ENCODE data around the gene PPFIBP2.

The PPFIBP2 gene

DNA sequence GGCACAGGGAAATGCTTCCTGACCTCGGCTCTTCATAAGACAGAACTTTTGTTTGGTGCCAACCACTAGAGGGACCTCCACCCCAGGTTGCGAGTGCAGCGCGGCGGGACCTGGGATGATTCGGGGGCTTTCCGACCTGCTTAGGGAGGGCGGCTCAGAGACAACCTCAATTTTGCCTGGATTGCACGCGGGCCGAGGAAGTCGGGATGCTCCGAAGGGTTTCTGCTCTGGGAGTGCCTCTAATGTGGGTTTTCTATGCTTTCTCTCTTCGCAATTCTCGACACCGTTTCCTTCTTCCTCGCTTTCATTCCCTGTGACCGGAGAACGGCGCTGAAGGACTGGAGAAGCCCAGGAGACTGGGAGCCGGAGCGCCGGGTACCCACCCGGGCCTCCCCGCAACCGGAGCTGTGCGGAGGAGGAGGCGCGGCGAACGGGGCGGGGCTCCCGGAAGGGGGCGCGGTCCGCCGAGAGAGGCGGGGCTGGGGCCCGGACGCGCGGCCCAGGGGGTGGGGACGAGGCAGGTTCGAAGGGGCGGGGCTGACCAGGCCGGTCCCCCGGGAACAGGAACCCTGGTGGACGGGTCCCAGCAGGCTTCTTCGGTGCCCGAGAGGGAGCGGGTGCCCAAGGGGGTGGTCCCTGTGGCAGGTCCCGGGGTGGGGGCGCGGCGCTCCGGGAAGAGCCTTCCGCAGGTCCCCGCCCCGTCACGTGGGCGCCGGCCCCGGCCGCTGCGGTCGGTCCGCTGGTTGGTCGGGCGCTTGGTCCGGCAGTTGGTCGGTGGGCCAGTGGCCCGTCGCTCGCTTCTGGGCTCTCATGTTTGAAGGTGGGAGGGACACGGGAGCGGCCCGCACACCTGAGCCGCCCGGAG is at the start of gene PPFIBP2:
PPFIBP2 (plus strand) TSS at position 766 of the 865 bp plus-strand sequence. CDS start 35,477 bp downstream, outside the sequence.
- peak; percentile 87 for DNase-seq

DNA sequence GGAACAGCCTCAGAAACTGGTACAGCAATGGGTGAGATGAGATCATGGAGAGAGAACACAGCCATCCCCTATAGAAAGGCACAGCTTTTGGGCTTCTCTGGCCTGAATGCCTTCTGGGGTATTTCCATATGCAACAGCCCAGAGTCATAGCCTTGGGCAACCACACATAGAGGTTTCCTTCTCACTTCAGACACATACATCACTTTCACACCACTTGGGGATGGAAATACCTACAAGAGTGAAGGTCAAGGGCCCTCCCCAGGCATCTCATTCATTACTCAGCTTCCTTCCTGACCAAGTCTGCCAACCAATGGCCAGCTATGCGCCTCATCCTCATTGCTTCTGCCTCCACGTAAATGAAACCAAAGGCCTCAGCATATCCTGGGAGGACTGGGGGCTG is 46.1 kb upstream of the PPFIBP2 start:
- no peak for DNase-seq

DNA sequence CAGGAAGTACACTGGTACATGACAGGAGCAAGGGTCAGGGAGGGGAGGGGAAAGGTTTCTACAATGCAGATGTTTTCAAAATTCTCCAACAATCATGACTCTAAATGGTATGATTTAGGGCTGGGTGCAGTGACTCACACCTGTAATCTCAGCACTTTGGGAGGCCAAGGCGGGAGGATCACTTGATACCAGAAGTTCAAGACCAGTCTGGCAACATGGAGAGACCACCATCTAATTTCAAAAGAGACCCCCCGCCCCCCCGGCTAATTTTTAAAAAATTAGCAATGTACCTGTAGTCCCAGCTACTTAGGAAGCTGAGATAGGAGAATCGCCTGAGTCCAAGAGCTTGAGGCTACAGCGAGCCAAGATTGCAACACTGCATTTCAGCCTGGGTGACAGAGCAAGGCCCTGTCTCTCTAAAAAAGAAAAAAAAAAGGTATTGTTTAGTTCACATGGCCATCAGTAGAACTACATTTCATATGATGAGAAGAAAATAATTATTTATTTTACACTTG is 44.4 kb upstream of the PPFIBP2 start:
- no peak for DNase-seq

DNA sequence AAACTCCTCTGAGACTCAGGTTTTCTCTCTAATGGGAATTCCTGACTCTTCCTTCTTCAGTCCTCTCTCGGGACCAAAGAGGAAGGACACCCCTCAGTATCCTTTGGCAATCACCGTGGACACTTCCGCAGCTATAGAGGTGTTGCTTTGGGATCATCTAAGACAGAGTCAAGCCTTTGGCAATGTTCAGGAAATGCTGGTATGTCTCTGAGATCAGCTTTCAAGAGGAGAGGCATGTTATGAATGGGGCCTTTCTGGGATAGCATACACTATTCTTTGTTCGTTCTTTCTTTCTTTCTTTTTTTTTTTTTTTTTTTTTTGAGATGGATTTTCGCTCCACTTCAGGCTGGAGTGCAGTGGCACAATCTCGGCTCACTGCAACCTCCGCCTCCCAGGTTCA is 42.7 kb upstream of the PPFIBP2 start:
- DNase-seq: no peak

DNA sequence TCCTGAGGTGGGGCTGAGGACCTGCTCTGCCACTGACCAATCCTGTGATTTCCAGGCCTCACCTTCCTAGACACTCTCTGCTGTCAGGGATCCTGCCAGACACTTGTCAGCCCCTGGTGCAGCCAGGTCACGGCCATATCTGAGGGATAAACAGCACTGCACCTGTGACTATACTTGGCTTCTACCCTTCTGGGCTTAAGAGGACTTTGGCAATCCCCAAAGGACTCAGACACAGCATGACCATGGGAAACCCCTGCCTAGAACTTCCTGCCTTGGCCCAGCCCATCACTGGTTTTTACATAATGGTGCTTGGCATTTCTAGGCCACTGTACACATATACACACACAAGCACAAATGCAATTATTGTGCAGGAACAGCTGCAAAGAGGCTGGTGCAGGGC is 40.1 kb upstream of the PPFIBP2 start:
- DNase-seq: no peak

DNA sequence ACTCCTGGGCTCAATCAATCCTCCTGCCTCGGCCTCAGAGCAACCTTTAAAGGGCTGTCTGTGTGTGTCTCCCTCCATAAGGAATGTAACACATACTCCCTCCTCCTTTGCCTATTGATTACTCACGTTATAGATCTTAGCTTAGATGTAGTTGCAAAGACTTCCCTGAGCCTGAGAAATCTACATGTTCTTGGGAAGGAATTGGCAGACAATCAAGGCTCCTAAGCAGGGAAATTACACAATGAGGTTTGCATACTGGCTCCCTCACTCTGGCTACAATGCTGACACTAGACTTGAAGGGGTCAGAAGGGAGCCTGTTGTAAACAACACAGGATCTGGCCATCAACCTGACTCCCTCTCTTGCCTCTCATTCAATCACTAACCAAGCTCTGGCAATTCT is 33.7 kb upstream of the PPFIBP2 start:
- DNase-seq: no peak

DNA sequence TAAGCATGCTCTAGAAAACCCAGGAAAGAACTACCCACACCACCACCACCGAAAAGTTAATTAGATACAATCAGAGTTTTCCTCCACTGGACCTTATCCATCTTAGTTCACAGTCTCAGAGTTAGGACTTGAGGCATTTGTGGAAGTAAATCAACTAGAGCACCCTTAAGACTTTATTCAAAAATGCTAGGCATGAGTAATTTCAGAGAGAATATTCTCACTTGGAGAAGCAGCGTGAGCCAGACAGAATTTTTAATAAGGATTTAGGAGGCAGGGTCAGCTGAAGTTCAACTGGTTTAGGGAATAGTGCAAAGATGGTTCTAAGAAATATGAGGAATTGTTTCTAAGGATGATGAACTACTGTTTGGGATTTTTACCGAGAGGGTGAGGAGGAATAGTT is 29.7 kb upstream of the PPFIBP2 start:
- DNase-seq: no peak

DNA sequence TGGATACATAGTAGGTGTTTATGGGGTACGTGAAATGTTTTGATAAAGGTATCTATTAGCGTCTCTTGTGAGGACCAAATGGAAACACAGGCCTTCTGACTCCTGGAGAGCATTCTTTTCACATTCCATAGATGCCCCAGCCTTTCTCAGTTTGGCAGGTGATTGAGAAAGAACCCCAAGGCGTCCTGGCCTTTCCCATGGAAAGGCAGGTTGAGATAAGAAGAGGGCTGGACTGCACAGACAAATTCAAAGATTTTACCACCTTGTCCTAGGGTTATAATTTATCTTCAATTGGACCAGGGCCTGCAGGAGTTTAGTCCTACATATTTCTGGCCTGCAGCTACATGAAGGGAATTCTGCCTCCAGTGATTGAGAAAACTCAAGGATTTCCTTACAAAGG is 29.2 kb upstream of the PPFIBP2 start:
- no peak for DNase-seq

DNA sequence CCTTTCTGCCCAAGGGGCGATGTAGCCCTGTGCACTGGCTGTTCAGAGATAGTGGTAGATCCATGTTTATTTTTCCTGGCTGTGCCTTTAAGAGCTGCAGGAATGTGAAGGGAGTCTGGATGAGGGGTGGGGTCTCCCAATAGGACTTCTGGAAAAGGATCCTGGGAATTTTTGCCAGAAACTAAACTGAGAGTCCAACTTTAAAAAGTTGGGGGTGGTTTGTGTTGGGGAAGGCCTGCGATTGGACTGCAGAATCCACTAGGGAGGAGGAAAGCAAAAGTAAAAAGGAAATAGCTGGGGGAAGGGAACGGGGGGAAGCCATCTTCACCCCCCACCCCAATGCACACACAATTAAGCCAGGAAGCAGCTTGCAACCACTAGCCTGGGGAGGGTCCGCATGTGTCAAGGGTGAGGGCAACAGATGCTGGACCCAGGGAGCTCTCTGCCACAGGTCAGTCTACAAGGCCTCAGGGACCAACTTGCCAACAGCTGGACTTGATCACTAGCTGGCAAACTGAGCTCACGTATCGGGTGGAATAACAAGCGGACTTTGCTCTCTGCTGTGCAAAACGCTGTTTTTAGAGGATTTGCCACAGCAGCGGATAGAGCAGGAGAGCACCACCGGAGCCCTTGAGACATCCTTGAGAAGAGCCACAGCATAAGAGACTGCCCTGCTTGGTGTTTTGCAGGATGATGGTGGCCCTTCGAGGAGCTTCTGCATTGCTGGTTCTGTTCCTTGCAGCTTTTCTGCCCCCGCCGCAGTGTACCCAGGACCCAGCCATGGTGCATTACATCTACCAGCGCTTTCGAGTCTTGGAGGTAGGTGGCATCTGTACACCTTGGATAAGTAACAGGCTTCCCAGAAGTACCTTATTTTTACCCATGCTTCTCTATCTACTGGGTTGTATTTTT is 28.4 kb upstream of the PPFIBP2 start, which contains the start of gene OLFML1:
OLFML1 (plus strand) TSS at position 321 of the 912 bp plus-strand sequence; CDS start at position 691, 370 bp downstream.
- DNase-seq: no peak

DNA sequence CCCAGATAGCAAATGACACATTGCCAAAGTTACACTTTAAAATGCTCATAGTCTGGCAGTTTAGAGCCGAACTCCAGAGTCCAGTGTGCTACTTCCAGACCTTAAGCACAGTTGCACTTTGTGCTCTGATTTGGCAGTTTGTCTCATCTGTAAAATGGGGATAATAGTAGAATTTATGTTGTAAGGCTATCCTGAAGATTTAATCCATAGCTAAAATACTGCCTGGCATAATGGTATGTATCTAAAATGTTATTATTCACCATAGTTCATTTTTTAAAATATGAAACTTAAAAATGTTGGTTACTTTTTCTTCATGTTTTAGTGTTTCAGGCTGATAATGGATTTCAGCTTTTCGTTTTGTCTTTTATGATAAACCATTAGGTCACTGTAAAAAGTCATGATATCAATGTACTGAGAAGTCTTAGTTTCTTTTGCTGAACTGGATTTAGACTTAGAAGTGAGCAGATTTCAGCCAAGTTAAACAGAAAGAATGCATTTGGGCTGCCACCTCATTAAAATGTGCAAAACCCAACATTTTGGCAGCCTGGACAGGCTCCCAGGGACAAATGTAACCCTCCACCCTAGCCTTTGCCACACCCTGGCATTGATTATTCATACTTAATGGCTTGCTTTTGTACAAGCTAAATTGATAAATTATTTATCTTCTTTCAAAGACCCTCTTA is 27.6 kb upstream of the PPFIBP2 start:
- no peak for DNase-seq

DNA sequence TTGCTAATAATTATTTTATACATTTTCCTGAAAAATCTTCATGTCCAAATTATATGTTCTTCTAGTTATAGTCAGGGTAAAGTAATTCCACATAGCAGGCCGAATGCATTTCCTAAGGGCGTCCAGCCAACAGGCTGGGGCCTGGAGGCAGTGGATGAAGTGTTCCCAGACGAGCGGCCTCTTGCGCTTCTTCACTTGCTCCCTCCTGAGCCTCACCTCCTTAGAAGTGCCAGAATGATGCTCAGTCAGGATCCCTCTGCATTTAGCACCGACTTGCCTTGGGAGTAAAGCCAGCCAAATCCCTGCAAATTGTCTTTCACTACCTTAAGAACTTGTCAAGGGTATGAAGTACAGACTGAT is 27.0 kb upstream of the PPFIBP2 start:
- DNase-seq: no peak

DNA sequence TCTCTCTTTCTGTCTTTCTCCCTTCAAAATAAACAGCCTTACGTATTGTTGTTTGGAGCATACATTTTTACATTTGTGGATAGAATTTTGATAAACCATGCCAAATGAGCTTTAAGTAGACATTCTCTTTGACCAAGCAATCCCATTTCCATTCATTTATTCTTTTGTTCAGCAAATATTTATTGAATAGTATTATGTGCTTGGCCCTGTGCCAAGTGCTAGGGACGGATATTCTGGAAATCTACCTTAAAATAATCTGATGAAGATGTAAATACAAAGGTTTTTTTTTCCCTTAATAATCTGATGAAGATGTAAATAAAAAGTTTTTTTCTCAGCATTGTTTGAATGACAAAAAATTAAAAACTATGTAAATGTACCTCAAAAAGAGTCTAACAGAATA is 26.4 kb upstream of the PPFIBP2 start:
- no peak for DNase-seq

DNA sequence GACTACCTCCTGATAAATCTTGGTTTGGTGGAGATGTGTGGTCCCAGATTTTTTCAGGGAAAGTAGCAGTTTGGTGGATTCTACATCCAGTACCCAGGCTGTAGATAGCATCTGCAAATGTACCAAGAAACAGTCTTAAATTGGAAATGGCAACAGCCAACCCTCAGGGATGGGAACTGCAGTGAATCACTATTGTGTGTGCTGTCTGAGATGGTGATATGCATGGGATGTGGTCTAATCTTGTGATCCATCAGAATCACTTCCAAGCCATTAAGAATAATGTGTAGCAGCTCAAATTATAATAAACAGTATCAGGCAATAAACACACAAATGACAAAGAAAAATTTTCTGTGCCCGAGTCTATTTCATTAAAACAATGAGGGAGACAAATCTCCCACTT is 25.1 kb upstream of the PPFIBP2 start:
- DNase-seq: no peak

DNA sequence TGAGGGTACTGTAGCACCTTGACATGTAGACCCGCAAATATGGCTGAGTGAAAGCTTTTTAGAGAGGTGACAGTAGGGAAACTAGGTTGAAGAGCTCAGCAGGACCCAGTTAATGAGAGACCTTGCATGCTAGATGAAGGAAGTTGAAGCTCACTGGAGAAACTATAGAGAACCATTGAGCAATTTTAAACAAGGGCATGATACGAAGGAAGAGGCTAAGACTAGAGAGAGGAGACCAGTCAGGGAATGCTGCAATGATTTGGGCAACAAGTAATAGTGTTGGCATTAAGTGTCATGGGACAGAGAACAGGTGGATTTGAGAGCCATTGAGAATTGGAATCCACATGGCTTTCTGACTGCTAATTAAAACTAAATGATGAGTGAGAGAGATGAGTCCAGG is 24.4 kb upstream of the PPFIBP2 start:
- DNase-seq: no peak

DNA sequence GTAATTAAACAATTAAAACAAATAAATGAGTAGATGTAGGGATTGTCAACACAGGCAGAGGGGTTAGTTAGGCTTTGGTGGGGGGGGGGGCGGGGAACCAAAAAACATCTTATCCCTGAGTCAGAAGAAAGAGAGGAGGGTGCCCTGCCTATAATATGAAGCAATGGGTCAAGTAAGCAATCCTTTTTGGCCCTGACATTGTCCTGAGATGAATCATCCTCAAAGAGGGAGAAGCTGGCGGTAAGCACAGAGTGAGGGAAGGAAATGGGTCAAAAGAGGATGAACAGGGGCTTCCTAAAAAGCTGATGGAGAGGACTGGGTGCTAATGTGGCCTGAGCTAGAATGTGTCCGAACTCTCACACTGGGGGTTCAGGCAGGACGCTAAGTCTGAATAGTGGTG is 23.7 kb upstream of the PPFIBP2 start:
- no peak for DNase-seq

DNA sequence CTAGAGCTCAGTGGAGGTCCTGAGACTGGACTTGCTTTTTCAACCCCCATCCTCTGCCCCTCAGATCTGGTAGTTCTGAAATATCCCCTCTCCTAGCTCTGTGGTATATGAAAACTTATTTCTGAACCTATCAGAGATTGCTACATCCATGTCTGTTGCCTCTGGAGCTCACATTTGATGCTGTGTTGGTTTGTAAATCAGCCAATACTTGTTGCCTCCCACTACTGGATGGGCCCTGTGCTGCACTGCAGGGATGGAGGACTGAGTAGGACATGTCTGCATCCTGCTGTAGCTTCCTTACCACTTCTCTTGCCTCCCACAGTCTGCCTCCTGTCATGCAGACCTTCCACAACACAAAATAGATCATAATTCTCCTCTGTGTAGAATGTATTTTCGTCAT is 23.3 kb upstream of the PPFIBP2 start:
- no peak for DNase-seq

DNA sequence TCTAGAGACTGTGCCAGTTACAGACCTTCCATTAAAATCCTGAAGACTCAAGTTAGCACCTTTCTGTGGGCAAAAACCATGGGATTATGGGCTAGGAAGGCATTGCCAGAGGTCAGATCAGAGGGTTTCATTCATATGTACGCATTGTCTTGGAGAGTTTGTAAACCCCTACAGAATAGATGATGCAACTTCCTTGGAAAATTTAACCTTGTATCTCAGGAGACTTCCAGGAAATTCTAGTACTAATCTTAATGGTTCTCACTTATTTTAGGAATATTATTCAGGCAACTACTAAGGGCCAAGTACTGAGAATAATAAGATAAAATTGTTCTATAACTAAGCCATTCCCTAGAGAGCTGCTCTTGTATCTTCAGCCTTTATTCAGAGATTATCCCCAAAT is 21.5 kb upstream of the PPFIBP2 start:
- DNase-seq: no peak

DNA sequence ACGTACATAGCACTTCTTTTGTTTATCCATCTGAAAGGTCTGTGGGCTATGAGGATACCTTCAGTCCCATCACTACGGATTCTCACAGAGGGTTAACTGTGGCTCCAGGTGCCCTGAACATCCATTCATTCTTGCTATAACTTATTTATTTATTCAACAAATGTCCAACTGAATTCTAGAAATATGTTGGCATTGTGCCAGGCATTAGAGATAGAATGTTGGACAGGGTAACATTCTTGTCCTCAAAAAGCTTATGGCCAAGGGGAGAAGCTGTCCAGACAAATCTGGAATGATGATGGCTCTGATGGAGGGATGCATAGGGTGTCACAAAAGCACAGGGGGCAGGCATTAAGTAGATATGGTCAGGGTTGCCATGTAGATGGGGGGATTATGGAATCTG is 20.1 kb upstream of the PPFIBP2 start:
- DNase-seq: no peak

DNA sequence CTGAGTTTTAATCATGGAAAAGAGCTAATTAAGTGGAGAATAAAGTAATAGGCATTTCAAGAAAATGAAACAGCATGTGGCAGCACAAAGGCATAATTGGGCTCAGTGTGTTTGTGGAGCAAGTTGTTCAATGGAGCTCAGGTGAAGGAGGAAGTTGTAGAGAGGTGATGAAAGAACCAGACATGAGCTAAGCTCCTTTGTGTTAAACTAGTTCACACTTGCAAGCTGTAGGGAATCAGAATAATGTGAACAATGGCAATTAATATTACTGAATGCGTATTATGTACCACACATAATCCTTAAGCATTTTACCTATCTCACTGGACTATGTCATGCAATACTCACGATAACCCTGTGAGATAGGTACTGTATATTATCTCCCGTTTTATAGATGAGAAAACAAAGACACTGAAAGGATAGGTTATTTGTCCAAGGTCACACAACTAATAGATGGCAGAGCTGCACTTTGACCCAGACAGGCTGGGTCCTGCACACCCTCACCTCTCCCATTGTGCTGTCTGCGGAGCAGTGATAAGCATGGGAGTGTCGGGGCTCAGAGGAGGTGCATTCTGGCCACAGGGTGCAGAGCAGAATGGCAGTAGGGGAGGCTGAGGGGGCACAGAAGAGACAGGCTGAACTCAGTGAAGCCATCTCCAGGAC is 19.6 kb upstream of the PPFIBP2 start:
- no peak for DNase-seq

DNA sequence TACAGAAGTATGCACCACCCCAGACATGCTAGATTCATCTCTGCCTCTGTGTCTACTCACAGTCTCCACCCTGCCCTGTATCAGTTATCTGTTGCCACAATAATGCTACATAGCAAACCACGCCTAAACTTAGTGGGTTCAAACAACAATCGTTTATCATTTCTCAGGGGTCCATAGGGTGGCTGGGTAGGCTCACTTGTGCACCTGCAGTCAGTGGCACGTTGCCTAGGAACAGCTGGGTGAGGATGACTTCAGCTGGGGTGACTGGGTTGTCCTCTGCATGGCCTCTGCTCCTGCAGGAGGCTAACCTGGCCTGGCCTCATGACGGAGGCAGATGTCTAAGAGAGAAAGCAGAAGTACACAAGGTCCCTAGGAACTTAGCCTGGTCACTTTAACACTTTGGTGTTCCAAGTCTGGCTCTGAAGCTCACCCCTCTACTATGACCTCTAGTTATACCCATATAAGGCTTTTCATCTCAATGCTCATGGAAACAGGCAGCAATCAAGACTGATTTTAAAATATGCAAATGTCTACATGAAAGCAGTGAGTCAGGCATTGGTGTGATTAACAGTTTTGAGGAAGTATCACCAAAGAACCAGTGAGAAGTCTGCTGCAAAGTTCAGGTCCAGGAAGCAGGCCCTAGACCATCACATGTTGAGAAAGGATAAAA is 17.8 kb upstream of the PPFIBP2 start:
- no peak for DNase-seq

DNA sequence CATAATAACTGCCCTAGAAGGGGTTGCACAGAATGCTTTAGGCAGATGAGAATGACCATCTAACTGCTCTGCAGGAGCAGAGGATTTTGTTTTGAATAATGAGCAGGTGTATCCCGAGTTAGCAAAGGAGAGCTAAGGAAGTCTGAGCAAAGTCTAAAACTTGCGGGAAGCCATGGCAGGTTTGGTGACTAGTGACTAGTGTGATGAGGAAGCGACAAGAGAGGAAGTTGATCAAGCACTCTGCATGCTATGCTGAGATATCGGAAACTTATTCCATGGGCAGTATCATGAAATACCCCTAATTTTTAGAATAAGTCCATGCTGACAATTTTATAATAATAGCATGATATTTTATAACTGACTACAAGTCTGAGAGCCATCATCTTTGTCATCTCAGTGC is 15.6 kb upstream of the PPFIBP2 start:
- DNase-seq: no peak

DNA sequence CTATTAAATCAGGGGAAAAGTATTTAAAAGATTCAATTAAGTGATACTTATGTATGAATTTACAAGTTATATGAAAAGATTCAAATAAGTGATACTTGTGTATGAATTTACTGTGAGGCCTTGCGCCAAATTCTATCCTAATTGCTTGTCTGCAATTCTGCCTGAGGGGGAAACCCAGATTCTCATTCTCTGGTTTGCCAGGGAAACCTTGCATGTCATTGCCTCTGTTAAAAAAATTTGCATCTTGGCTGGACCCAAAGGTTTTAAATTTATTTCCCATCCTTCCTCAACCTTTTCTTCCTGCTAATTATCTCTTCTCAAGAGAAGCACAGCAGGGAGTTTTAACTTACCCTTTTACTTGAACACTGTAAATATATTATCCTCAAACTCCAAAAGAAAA is 14.7 kb upstream of the PPFIBP2 start:
- no peak for DNase-seq

Measured in CD4-positive, alpha-beta T cell treated with Interleukin-6 for 4 hours (primary cell).